Liver (tissue), 9 donors: ENCODE measurements around the gene OVCH1. TPM values are rescaled to one million over a fixed set of nuclear protein-coding genes. Genes with fewer than 3 reads are reported as not detected.

Source experiments
- DNase-seq: peaks from one replicate; pipeline ENCODE4 v3.0.0-alpha.2; 2017; ENCODE audit warnings: low spot score
- H3K27ac ChIP-seq, 2 donors: one replicate each; pipeline ENCODE4 v1.7.0; 2013; ENCODE audit warnings: inconsistent platforms in 2 of 2, low read length in 2 of 2, control low read depth in 1 of 2, low read depth in 1 of 2, mild to moderate bottlenecking in 1 of 2
- H3K27me3 ChIP-seq, 4 donors: one replicate each; pipeline versions ENCODE4 v1.6.1 to v1.7.0; 2013; ENCODE audit warnings: low read length in 3 of 4, inconsistent platforms in 1 of 4, mild to moderate bottlenecking in 1 of 4, moderate library complexity in 1 of 4; ENCODE audit not compliant: control insufficient read depth in 4 of 4, insufficient read depth in 4 of 4
- H3K36me3 ChIP-seq, 4 donors: one replicate each; pipeline versions ENCODE4 v1.6.1 to v1.7.0; 2013; ENCODE audit warnings: low read length in 3 of 4, mild to moderate bottlenecking in 3 of 4, low read depth in 1 of 4, moderate library complexity in 1 of 4; ENCODE audit not compliant: control insufficient read depth in 4 of 4, insufficient read depth in 3 of 4
- H3K4me1 ChIP-seq, 4 donors: one replicate each; pipeline versions ENCODE4 v1.6.1 to v1.7.0; 2013; ENCODE audit warnings: low read length in 3 of 4, mild to moderate bottlenecking in 3 of 4, moderate library complexity in 1 of 4; ENCODE audit not compliant: control insufficient read depth in 4 of 4, insufficient read depth in 4 of 4
- H3K4me3 ChIP-seq, 3 donors: one replicate each; pipeline versions ENCODE4 v1.6.1 to v1.7.0; 2013; ENCODE audit warnings: low read length in 3 of 3, control low read depth in 1 of 3, low read depth in 1 of 3, mild to moderate bottlenecking in 1 of 3
- H3K9ac ChIP-seq, 2 donors: one replicate each; pipeline ENCODE4 v1.7.0; 2013; ENCODE audit warnings: low read length in 2 of 2, mild to moderate bottlenecking in 2 of 2, moderate library complexity in 2 of 2, control low read depth in 1 of 2, low read depth in 1 of 2
- H3K9me3 ChIP-seq, 4 donors: one replicate each; pipeline versions ENCODE4 v1.6.1 to v1.7.0; 2013; ENCODE audit warnings: low read length in 3 of 4; ENCODE audit not compliant: control insufficient read depth in 4 of 4
- ATF3 ChIP-seq: IDR thresholded peaks from 2 replicates; pipeline ENCODE4 v1.6.1; 2016; ENCODE audit warnings: antibody characterized with exemption
- CTCF ChIP-seq: fragments of 150-350 bp; IDR thresholded peaks from 2 replicates; pipeline ENCODE4 v1.5.1; 2017; ENCODE audit warnings: improper control_type of control experiment, low read depth, low read length; ENCODE audit not compliant: missing input control
- EGR1 ChIP-seq, 2 donors: IDR thresholded peaks; 2 replicates each; pipeline ENCODE4 v1.6.1; 2016 to 2018; ENCODE audit warnings: antibody characterized with exemption in 2 of 2, low read depth in 2 of 2
- FOXA1 ChIP-seq: IDR thresholded peaks from 2 replicates; pipeline ENCODE4 v1.6.1; 2016; ENCODE audit warnings: antibody characterized with exemption
- FOXA2 ChIP-seq: IDR thresholded peaks from 2 replicates; pipeline ENCODE4 v1.6.1; 2016; ENCODE audit warnings: antibody characterized with exemption
- GABPA ChIP-seq, 2 donors: IDR thresholded peaks in 1 of 2; conservative IDR thresholded peaks in 1 of 2; 2 replicates each; pipeline ENCODE4 v1.6.1; 2016; ENCODE audit warnings: antibody characterized with exemption in 2 of 2, mild to moderate bottlenecking in 1 of 2, moderate library complexity in 1 of 2
- HNF4A ChIP-seq, 2 donors: conservative IDR thresholded peaks; 2 replicates each; pipeline ENCODE4 v1.6.1; 2016; ENCODE audit warnings: antibody characterized with exemption in 2 of 2, mild to moderate bottlenecking in 2 of 2
- HNF4G ChIP-seq: IDR thresholded peaks from 2 replicates; pipeline ENCODE4 v1.6.1; 2016; ENCODE audit warnings: antibody characterized with exemption
- JUND ChIP-seq, 2 donors: IDR thresholded peaks; 2 replicates each; pipeline ENCODE4 v1.6.1; 2016; ENCODE audit warnings: antibody characterized with exemption in 2 of 2
- MAX ChIP-seq: IDR thresholded peaks from 2 replicates; pipeline ENCODE4 v1.6.1; 2016; ENCODE audit warnings: antibody characterized with exemption
- NR2F2 ChIP-seq: IDR thresholded peaks from 2 replicates; pipeline ENCODE4 v1.6.1; 2016; ENCODE audit warnings: antibody characterized with exemption
- RAD21 ChIP-seq, 2 donors: IDR thresholded peaks; 2 replicates each; pipeline ENCODE4 v1.6.1; 2016; ENCODE audit warnings: antibody characterized with exemption in 2 of 2, mild to moderate bottlenecking in 2 of 2
- REST ChIP-seq: IDR thresholded peaks from 2 replicates; pipeline ENCODE4 v1.6.1; 2016; ENCODE audit warnings: antibody characterized with exemption, mild to moderate bottlenecking
- RXRA ChIP-seq, 2 donors: IDR thresholded peaks; 2 replicates each; pipeline ENCODE4 v1.6.1; 2017 to 2018; ENCODE audit warnings: antibody characterized with exemption in 2 of 2, mild to moderate bottlenecking in 1 of 2
- SP1 ChIP-seq: IDR thresholded peaks from 2 replicates; pipeline ENCODE4 v1.6.1; 2018; ENCODE audit warnings: antibody characterized with exemption, mild to moderate bottlenecking
- TAF1 ChIP-seq: conservative IDR thresholded peaks from 2 replicates; pipeline ENCODE4 v1.6.1; 2016; ENCODE audit warnings: antibody characterized with exemption, mild to moderate bottlenecking
- YY1 ChIP-seq: IDR thresholded peaks from 2 replicates; pipeline ENCODE4 v1.6.1; 2016; ENCODE audit warnings: antibody characterized with exemption, mild to moderate bottlenecking
- ZBTB33 ChIP-seq: IDR thresholded peaks from 2 replicates; pipeline ENCODE4 v1.6.1; 2016; ENCODE audit warnings: antibody characterized with exemption
- WGBS: extraction: QIAGEN DNeasy Blood & Tissue Kit; methylation state at CpG from one replicate; pipeline ENCODE4 v1.1.7; 2013; 5-methylcytosine and 5-hydroxymethylcytosine counted together
- polyA plus RNA-seq, 2 donors: library from polyadenylated mRNA; stranded (reverse) in 1 of 2; unstranded in 1 of 2; fragments of 200-250 nt in 1 of 2; fragments of >200 nt in 1 of 2; fragmentation: Nextera tagmentation in 1 of 2; extraction: Ambion mirVana in 1 of 2; gene quantifications; one replicate each; pipeline versions ENCODE4 v1.2.1 to v1.2.3, GENCODE V29; 2013 to 2015
- total RNA-seq, 2 donors: library from RNA; depleted of rRNA; stranded (reverse); fragments of >200 nt; gene quantifications; one replicate each; pipeline ENCODE4 v1.2.3, GENCODE V29; 2014
- donor health status: healthy.
- donor health status: healthy.
- donor health status: healthy.
- donor health status: healthy.
- donor health status: healthy.

The OVCH1 gene
- total and polyA plus RNA-seq, 4 donors, result 0.08 TPM; not detected in 3

- peaks cover 0 to under 1% (median 0%) of the 10 kb centered on the region in 4 donors for H3K36me3 ChIP-seq
- WGBS, result 71% methylated on average over 2 of the region's 2 CpGs
- H3K4me3 ChIP-seq, result no peak overlapping the region
These were observed 19.0 kb upstream of the OVCH1 start for GRCh38 chr12:29516431-29516875.

More at GRCh38 chr12:29516431-29516875, 19.0 kb upstream of the OVCH1 start:
- H3K9ac ChIP-seq, result no peak overlapping the region
- H3K9me3 ChIP-seq, result no peaks in the 10 kb centered on the region
- H3K27ac ChIP-seq, result no peak overlapping the region
- no peak for TF ChIP-seq RXRA (IDR thresholded peaks at IDR 0.05)
- no peak for TF ChIP-seq NR2F2
- TF ChIP-seq ATF3, result no peak
- TF ChIP-seq SP1, result no peak
- TF ChIP-seq HNF4A (conservative IDR thresholded peaks at IDR 0.05), result no peak
- no peak for TF ChIP-seq RAD21 (IDR thresholded peaks at IDR 0.05)
- no peak for TF ChIP-seq FOXA1
- TF ChIP-seq FOXA2, result no peak
- TF ChIP-seq EGR1 (IDR thresholded peaks at IDR 0.05; ENCODE audit: low read depth in 2 of 2), result no peak
- TF ChIP-seq MAX, result no peak
- no peak for TF ChIP-seq HNF4G
- no peak for TF ChIP-seq JUND (IDR thresholded peaks at IDR 0.05)
- TF ChIP-seq REST, result no peak
- no peak for TF ChIP-seq CTCF
- no peak for TF ChIP-seq TAF1
- TF ChIP-seq ZBTB33, result no peak
- no peak for TF ChIP-seq GABPA (IDR thresholded peaks at IDR 0.05 in 1 of 2, conservative IDR thresholded peaks at IDR 0.05 in 1 of 2)
- TF ChIP-seq YY1, result no peak
- no peaks in the 10 kb centered on the region for H3K27me3 ChIP-seq
- peaks cover 0 to 10% (median 2%) of the 10 kb centered on the region in 4 donors for H3K4me1 ChIP-seq
- no peak for DNase-seq
